GM19438 (cell line): ENCODE data around the gene PHGDH.
A peak's percentile ranks its signal among the peaks of the same experiment; 100 is the strongest.

Source experiments
- ATAC-seq: cut with Tn5 transposase; IDR thresholded peaks from one replicate; pipeline ENCODE4 v1.9.1; 2021; ENCODE audit warnings: low read depth; ENCODE audit not compliant: unreplicated experiment

The PHGDH gene

GRCh38 chr1:119711804-119712341, at the start of gene PHGDH:
PHGDH (plus strand) TSS chr1:119711934; CDS start chr1:119712023, 89 bp downstream.
- peak; percentile 77 for ATAC-seq

GRCh38 chr1:119662034-119662437, 49.7 kb upstream of the PHGDH start:
- peak; percentile 73 for ATAC-seq

DNA sequence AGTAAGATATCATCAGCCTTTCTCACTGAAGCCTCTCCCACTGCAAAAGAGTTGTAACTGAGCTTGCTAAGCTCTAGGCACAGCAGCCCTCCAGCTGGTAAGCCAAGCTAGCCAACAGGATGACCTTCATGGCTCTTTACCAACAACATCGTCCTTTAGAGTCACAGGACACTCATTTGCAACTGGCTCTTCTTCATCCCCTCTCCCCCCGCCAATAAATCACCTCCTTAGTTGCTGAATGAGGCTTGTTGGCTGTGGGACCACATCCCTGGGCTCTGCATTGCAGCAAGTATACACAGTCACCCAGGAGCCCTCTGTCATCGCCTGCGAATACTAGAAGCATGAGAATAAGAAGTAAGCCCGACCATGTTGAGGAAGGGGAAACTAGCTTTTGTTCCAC, 47.7 kb upstream of the PHGDH start:
- ATAC-seq: no peak

- ATAC-seq: no peak
Measured at GRCh38 chr1:119667173-119667572, 44.6 kb upstream of the PHGDH start.

GRCh38 chr1:119670898-119671297, 40.8 kb upstream of the PHGDH start:
- ATAC-seq: no peak

- ATAC-seq: no peak
Measured at GRCh38 chr1:119673171-119673940, 38.4 kb upstream of the PHGDH start.

- no peak for ATAC-seq
Measured at GRCh38 chr1:119674111-119674526, 37.6 kb upstream of the PHGDH start.

GRCh38 chr1:119674835-119675289, 36.9 kb upstream of the PHGDH start:
- ATAC-seq: peak; percentile 67

DNA sequence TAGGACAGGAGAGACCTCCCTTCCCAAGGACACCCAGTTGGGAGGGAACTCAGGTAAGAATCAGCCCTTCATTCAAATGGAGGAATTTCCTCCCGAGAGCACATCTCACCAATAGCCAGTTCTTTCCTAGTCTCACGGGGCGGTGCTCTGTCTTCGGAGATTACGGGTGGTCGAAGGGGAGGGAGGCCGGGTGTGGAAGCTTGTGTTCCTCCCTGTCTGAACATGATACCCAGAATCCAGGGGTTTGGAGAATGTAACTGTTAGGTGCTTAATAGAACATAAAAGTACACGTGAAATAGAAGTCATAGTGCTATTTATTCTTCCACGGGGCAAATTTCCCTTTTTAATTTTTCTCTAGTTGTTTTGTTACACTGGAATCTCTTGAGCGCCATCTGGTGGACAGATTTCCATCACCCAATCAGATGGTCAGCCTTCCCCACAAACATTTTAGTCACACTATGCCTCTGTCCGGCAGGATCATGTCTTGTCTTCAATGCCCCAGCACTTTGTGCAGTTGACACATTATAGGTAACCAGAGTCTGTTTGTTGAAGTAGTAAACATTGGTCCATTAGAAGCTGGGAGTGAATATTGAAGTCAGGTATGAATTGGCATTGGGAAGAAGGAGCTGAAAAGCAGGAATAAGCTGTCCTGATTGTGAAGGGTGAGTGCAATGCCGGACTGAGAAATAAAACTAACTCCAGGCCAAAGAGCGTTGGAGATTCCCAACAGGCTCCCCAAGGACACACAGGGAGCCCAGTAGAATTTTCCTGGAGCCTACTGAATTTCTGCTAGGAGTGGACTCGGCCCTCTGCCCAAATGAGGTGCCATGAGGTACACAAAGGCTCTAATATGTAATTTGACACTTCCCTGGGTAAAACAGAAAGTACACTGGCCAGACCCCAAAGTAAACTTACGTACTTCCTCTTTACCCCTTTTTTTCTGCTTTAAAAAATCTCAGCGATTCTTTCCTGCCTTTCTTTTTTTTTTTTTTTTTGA, 36.1 kb upstream of the PHGDH start:
- peak; percentile 66 for ATAC-seq

GRCh38 chr1:119676571-119677206, 35.0 kb upstream of the PHGDH start:
- ATAC-seq: no peak

- ATAC-seq: no peak
Measured at GRCh38 chr1:119679223-119679622, 32.5 kb upstream of the PHGDH start.

DNA sequence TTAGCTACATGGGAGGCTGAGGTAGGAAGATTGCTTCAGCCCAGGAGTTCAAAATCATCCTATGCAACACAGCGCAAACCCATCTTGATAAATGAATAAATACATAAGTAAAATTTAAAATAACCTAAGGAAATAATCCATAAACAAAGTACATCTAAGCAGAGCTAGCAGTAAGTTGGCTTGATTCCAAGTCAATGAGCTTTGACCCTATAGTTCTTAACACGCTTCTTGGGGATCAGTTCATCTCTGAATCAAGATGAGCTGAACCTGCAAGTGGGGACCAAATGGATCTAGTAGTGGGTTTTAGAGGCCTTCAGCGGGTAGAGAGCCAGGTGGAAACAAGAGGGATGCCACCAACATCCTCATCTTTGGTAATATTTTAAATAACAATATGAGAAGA, 31.5 kb upstream of the PHGDH start:
- ATAC-seq: no peak

- no peak for ATAC-seq
Measured at GRCh38 chr1:119680723-119681122, 31.0 kb upstream of the PHGDH start.

DNA sequence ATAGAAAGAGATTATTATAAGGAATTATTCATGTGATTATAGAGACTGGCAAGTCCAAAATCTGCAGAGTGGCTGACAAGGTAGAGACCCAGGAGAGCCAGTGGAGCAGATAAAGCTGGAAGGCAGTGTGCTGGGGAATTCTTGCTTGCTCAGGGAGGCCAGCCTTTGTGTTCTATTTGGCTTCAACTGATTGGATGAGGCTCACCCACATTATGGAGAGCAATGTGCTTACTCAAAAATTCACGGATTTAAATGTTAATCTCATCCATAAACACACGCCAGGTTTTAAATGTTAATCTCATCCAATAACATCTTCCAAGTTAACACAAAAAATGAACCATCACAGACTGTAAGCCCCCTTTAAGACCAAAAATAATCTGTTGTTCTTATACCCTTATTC, 30.2 kb upstream of the PHGDH start:
- ATAC-seq: no peak

DNA sequence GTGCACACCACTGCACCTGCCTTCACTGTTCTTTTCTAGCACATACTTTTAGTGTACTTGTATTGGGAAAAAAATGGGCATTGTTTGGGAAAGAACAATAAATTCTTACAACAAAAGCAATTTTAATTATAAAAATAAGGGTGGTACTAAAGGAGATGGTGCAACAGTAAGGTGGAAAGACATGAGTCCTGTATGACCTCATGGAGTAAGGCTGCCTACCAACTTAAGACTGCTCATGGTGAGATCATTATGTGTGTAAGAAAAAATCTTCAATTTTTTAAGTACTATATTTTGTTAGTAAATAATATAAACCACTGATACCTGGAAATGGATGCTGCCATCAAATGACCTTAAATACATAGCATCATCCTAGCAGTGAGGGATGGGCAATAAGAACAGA, 29.6 kb upstream of the PHGDH start:
- ATAC-seq: no peak

DNA sequence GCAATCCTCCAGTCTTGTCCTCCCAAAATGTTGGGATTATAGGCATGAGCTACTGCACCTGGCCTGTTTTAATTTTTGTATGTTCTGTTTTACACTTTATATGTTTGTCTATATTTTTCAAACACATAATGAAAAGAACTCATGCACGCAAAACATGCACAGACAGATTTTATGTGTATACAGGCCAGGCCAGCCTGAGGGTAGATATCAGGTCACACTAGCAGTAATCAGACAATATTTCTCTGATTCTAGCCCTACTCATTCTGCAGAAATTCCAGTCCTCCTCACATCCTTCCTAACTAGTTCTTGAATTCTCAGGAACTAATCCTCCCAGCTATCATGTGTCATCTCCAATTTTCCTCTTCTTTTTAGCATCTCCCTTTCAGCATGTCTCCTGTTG, 27.8 kb upstream of the PHGDH start:
- ATAC-seq: no peak

DNA sequence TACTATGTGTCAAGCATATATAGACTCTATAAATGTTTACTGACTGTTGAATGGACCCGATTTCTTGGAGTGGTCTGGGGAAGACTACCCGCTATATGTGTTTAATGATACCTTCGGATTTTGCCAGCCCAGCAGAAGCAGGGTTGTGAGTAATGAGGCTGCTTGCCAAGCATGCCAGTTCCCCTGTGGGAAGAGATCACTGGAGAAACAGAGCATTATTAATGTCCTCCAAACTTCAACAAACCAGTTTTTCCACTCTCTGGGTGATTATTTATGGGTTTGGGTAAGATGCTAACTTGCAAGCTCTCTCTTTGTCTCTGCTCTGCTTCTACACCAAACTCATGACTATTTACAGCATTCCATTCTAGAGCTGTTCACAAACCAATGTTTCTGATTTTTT, 25.1 kb upstream of the PHGDH start:
- ATAC-seq: no peak

- no peak for ATAC-seq
Measured at GRCh38 chr1:119687434-119688079, 24.2 kb upstream of the PHGDH start.

GRCh38 chr1:119688810-119689209, 22.9 kb upstream of the PHGDH start:
- ATAC-seq: no peak

- ATAC-seq: no peak
Measured at GRCh38 chr1:119689511-119689910, 22.2 kb upstream of the PHGDH start.
